LNCAP (cell line): ENCODE measurements around the gene RPP14.

Experiments used
- TF ChIP-seq, protein P1 (sequence below): fragments of 450-650 bp; IDR thresholded peaks from 2 replicates; pipeline ENCODE4 v1.5.1; 2017; ENCODE audit warnings: mild to moderate bottlenecking

The RPP14 gene

DNA sequence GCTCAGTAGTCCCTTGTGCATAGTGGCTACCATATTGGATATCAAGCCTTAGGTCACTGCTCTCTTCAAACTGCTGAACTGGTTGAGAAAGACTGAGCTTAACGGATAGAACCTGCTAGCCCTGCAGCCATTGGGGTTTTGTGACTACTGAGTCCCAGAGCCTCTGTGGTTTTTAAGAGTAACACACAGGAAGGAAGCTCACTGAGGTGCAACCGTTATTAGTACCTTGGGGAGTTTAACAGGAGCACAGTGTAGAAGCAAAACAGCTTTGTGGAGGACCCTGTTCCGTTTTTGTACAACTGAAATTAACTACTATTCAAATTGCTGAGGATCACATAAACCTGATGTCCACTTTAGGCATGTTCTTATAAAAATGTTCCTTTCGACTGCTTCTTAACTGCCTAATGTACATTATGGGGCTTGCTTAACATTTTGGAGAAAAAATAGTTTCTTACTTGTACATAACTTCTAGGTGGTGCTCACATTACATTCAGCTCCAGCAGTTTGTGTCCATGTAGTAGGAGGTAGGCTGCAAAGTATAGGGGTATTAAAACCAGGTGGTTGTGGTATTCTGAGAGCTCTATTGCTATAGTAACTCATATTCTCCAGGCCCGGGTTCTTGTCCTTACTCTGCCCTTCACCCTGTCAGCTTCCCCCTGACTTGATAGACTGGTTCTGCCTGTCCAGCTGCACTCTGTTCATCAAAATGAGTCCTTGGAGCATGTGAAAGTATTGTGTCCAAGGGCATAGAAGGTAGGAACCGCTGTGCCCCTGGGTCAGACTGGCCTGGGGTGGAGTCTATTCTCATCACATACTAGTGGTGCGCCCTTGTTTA, 44.0 kb downstream of the RPP14 start:
- TF ChIP-seq, protein P1, sequence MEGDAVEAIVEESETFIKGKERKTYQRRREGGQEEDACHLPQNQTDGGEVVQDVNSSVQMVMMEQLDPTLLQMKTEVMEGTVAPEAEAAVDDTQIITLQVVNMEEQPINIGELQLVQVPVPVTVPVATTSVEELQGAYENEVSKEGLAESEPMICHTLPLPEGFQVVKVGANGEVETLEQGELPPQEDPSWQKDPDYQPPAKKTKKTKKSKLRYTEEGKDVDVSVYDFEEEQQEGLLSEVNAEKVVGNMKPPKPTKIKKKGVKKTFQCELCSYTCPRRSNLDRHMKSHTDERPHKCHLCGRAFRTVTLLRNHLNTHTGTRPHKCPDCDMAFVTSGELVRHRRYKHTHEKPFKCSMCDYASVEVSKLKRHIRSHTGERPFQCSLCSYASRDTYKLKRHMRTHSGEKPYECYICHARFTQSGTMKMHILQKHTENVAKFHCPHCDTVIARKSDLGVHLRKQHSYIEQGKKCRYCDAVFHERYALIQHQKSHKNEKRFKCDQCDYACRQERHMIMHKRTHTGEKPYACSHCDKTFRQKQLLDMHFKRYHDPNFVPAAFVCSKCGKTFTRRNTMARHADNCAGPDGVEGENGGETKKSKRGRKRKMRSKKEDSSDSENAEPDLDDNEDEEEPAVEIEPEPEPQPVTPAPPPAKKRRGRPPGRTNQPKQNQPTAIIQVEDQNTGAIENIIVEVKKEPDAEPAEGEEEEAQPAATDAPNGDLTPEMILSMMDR, result no peak

DNA sequence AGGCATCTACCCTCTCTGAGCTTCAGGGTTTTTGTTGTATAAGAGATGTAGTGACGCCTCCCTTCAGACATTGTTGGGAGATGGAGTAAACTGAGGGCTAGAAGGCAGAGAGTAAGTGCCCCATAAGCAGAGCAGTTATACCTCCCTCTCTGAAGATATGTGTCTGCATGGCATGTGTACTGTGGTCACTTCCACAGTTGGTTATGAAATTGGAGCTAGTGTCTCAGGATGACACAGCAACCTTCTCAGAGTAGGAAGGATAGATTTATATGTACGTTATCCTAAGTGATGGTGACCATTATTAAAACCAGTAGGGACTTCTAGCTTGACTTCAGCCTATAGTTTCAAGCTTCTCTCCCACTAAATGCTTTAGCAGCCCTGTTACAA, 44.6 kb downstream of the RPP14 start:
- TF ChIP-seq, protein P1, result no peak

DNA sequence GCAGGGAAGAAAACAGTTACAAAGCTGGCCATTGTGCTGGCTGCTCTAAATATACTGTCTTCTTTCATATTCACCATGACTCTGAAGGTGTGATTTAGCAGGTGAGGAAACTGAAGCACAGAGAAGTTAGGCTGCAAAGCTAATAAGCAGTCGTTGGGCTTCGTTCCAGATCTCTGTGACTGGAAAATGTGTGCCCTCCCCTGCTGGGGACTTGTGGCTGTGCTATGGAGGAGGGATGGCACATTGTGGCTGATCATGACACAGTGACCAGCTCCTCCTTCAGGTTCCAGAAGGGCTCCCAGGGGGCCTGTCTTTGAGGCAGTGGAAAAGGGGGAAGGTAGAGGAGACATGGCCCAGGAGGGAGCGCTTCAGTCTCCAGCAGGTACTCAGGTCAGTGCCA, 45.9 kb downstream of the RPP14 start:
- TF ChIP-seq, protein P1, result no peak

DNA sequence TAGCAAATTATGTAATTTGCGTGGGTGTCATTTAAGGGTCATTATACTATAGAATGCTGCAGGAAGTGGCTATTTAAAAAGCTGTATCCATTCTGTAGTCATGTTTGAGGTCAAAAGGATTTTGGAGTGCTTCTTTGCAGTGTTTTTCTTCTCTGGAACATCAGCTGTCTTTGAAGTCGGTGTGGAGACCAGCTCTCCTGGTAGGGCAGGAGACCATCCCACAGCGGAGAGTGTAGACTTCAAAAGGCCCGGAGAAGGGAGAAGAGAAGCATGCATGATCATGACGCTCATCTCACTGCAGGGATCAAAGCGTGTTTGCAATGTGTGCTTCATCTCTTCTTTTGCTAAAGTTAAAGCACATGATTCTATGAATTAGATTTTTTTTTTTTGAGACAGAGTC, 46.6 kb downstream of the RPP14 start:
- TF ChIP-seq, protein P1, result no peak

DNA sequence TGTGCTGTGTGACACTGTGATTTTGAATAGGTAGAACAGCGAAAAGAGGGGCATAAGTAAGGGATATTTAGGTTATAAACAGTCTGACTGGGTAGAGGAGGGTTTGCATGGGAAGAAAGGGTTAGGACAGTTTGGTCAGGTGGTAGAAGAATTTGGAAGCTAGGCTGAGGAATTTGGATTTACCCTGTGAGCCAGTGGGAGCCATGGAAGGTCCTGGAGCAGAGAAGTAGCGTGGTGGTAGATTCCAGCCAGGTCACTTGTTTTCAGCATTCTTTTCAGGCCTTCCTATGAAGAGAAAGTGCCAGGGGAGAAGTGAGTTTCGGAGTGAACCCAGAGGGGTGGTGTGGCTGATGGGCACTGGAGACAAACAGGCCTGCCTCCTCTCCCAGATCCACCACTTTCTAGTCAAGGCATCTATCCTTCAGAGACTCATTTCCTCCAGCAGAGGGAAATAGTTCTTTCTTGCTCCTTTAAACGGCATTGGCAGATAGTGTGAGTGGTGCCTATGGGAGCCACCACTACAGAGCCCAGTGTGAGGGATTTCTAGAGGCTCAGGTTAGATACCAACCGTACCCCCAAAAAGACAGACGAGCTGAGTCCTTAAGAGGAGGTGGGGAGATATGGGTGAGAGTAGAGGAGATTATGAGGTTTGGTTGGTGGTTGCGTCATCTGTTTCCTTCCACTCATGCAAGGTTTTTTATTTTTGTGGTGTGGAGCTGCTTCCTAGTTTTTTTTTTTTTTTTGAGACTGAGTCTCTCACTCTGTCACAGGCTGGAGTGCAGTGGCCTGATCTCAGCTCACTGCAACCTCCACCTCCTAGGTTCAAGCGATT, 47.9 kb downstream of the RPP14 start:
- TF ChIP-seq, protein P1, result no peak

DNA sequence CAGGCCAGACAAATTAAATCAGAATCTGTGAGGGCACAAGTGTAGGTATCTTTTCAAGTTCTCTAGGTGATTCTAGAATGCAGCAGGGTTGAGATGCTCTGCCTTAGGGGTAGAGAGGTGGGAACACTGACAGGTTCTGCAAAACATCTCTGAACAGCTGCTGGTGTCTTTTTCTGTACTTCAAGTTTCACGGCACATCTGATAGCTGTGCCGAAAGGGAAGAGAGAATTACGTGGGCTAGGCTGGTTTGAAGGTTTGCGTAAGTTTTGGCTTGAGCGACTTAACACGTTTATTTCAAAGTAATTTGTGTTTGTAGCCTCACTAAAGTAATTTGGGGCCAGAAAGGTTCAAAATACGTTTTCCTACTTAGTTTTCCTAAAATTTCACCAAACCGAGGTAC, 49.1 kb downstream of the RPP14 start:
- TF ChIP-seq, protein P1, result no peak

DNA sequence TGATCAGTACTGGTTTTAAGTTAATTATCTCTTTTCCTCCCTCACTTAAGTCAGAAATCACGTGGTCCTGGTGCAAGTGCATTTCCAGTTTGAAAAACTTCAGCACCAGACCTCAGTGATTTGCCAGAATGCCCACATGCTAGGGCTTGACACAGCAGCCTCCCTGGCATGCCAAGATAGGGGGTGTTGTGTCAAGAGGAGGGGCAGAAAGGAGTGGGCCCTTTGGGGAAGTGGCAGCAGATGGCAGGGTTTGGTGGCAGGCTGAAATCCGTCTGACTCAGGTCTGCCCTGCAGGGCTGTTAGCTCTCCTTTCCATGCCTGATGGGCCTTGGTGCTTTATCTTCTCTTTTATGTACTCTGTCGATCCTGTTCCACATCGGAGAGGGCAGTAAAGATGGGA, 50.0 kb downstream of the RPP14 start:
- TF ChIP-seq, protein P1, result no peak
